Glomerular endothelial cell (primary cell): ENCODE measurements around the gene NSMCE4A. TPM values are rescaled to one million over a fixed set of nuclear protein-coding genes. Genes with fewer than 3 reads are reported as not detected.

Experiments
- total RNA-seq: library from RNA; depleted of rRNA; stranded (reverse); fragments of >200 nt; gene quantifications from 2 replicates; pipeline ENCODE4 v1.2.3, GENCODE V29; 2015

The NSMCE4A gene
- total RNA-seq, 1 donor from 2014 or later = 54.3 TPM

Other genes with a start within 250 kb of the NSMCE4A start
- gene ATE1, start 47.2 kb downstream of the NSMCE4A start, total RNA-seq = 18.8 and 21.9 TPM in 2 replicates
- 39.3 and 39.6 TPM in 2 replicates for gene TACC2, start 13.9 kb upstream of the NSMCE4A start, total RNA-seq